ENCODE data around the gene SPATS1.

Gene SPATS1

GRCh38 chr6:44333942-44334341, 8.5 kb upstream of the SPATS1 start:
- DNase-seq (ENCODE audit: low spot score) = no peak
- no peak for TF ChIP-seq CTCF (IDR thresholded peaks at IDR 0.05)
- Histone ChIP-seq H3K4me3 (no peak overlapping the region), H3K27ac (no peak overlapping the region)

GRCh38 chr6:44335631-44336030, 6.8 kb upstream of the SPATS1 start:
- Histone ChIP-seq H3K27ac (no peak overlapping the region), H3K4me3 (no peak overlapping the region)
- no peak for TF ChIP-seq CTCF (IDR thresholded peaks at IDR 0.05)
- no peak for DNase-seq (ENCODE audit: low spot score)

- TF ChIP-seq CTCF (IDR thresholded peaks at IDR 0.05) = peak; percentile 53
- no peak for DNase-seq (ENCODE audit: low spot score)
- no peak overlapping the region for H3K4me3 ChIP-seq
- H3K27ac ChIP-seq = no peak overlapping the region
Observed at GRCh38 chr6:44338228-44339122, 4.0 kb upstream of the SPATS1 start.

- Histone ChIP-seq H3K4me3 (no peak overlapping the region), H3K27ac (no peak overlapping the region)
- no peak for TF ChIP-seq CTCF (IDR thresholded peaks at IDR 0.05)
- DNase-seq (ENCODE audit: low spot score) = no peak
Observed at GRCh38 chr6:44339301-44339700, 3.1 kb upstream of the SPATS1 start.

GRCh38 chr6:44339763-44340625, 2.5 kb upstream of the SPATS1 start:
- TF ChIP-seq CTCF (IDR thresholded peaks at IDR 0.05) = no peak
- H3K27ac ChIP-seq = no peak overlapping the region
- no peak overlapping the region for H3K4me3 ChIP-seq
- no peak for DNase-seq (ENCODE audit: low spot score)

GRCh38 chr6:44341095-44341890, 1.2 kb upstream of the SPATS1 start:
- DNase-seq (ENCODE audit: low spot score) = no peak
- Histone ChIP-seq H3K27ac (no peak overlapping the region), H3K4me3 (no peak overlapping the region)
- no peak for TF ChIP-seq CTCF (IDR thresholded peaks at IDR 0.05)

All from coronary artery (tissue), 2 donors.